ENCODE results near the gene ROR1. TPM values are rescaled to one million over a fixed set of nuclear protein-coding genes. Genes with fewer than 3 reads are reported as not detected.

Gene ROR1
- total RNA-seq, 1 experiment from 2014 or later: 2.7 TPM

DNA sequence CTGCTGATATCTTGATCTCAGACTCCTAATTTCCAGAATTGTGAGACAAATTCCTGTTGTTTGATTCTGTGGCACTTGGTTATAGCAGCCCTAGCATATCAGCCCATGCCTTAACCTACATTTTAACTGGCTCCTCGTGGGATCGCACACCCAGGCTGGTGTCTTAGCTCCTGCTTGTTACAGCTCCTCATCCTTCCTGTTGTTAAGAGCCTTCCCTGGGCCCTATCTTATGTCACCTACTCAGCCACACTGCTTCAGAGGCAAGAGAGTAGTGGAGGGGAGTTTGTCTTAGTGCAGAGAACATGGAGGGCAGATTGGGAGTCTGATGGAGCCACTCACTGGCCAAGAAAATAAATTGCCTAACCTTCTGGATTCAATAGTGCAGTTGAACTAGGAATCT, 131.0 kb downstream of the ROR1 start:
- intact Hi-C loops (cut with micrococcal nuclease): no loop called here
- ATAC-seq: no peak
- CTCF ChIA-PET: interaction anchor here (1.3 to 3.9 kb wide), 4 partner anchors 13 to 213 kb away, joined by 3 to 11 read pairs (median 7); no protein-coding TSS in a partner anchor
- no TSS peak for BruUV-seq (replicated peaks)
- Histone ChIP-seq H2AFZ (ENCODE audit: low read depth, low read length, poor library complexity, severe bottlenecking) (no peak overlapping the region), H3K27ac (ENCODE audit: low read depth, low read length) (no peak overlapping the region), H3K36me3 (ENCODE audit: control insufficient read depth in 1 of 2, insufficient read depth in 2 of 2, low read length in 2 of 2) (no peaks in the 10 kb centered on the region), H3K9me2 (ENCODE audit: insufficient read depth) (no peaks in the 10 kb centered on the region), H3K9ac (ENCODE audit: low read length) (no peak overlapping the region), H3K27me3 (ENCODE audit: insufficient read depth, low read length) (no peaks in the 10 kb centered on the region), H3K4me1 (ENCODE audit: control insufficient read depth in 1 of 2, insufficient read depth in 2 of 2, low read length in 2 of 2) (peaks cover 0 to 12% of the 10 kb centered on the region in 2 experiments; a peak in 1 of 4 replicates), H3K79me2 (ENCODE audit: insufficient read depth, low read length) (no peaks in the 10 kb centered on the region), H3K4me2 (ENCODE audit: low read length) (no peak overlapping the region), H3K4me3 (replicated peaks in 1 of 2; ENCODE audit: low read depth in 1 of 2, low read length in 2 of 2) (no peak overlapping the region), H4K20me1 (ENCODE audit: insufficient read depth) (no peaks in the 10 kb centered on the region), H3K9me3 (ENCODE audit: control insufficient read depth in 1 of 2, insufficient read depth in 1 of 2, low read depth in 1 of 2, low read length in 2 of 2) (no peaks in the 10 kb centered on the region)
- RAD21 ChIA-PET (ENCODE audit: low non-redundant PET in 1 of 2, low total read pairs in 2 of 2, uncharacterized antibody in 2 of 2, unreplicated experiment in 2 of 2): no interaction called here
- TF ChIP-seq RAD21 (IDR thresholded peaks at IDR 0.05; ENCODE audit: low read depth) (peak; percentile 36), SIN3A (IDR thresholded peaks at IDR 0.05; ENCODE audit: low read depth) (no peak)
- no peak for DNase-seq (ENCODE audit: low read depth, low spot score)
- POLR2A ChIA-PET: no interaction called here

GRCh38 chr1:63906047-63906704, 132.4 kb downstream of the ROR1 start:
- Histone ChIP-seq H3K4me2 (ENCODE audit: low read length) (no peak overlapping the region), H3K27me3 (ENCODE audit: insufficient read depth, low read length) (no peaks in the 10 kb centered on the region), H3K79me2 (ENCODE audit: insufficient read depth, low read length) (no peaks in the 10 kb centered on the region), H3K9me2 (ENCODE audit: insufficient read depth) (no peaks in the 10 kb centered on the region), H2AFZ (ENCODE audit: low read depth, low read length, poor library complexity, severe bottlenecking) (no peak overlapping the region), H3K27ac (ENCODE audit: low read depth, low read length) (no peak overlapping the region), H3K4me3 (replicated peaks in 1 of 2; ENCODE audit: low read depth in 1 of 2, low read length in 2 of 2) (no peak overlapping the region), H3K9me3 (ENCODE audit: control insufficient read depth in 1 of 2, insufficient read depth in 1 of 2, low read depth in 1 of 2, low read length in 2 of 2) (no peaks in the 10 kb centered on the region), H4K20me1 (ENCODE audit: insufficient read depth) (no peaks in the 10 kb centered on the region), H3K9ac (ENCODE audit: low read length) (no peak overlapping the region), H3K4me1 (ENCODE audit: control insufficient read depth in 1 of 2, insufficient read depth in 2 of 2, low read length in 2 of 2) (peaks cover 0 to under 1% of the 10 kb centered on the region in 2 experiments; a peak in 1 of 4 replicates), H3K36me3 (ENCODE audit: control insufficient read depth in 1 of 2, insufficient read depth in 2 of 2, low read length in 2 of 2) (no peaks in the 10 kb centered on the region)
- no peak for DNase-seq (ENCODE audit: low read depth, low spot score)
- TF ChIP-seq REST (IDR thresholded peaks at IDR 0.05; ENCODE audit: low read depth): no peak
- no peak for TF ChIP-seq CBX3 (IDR thresholded peaks at IDR 0.05; ENCODE audit: low read depth)
- TF ChIP-seq, protein P1, sequence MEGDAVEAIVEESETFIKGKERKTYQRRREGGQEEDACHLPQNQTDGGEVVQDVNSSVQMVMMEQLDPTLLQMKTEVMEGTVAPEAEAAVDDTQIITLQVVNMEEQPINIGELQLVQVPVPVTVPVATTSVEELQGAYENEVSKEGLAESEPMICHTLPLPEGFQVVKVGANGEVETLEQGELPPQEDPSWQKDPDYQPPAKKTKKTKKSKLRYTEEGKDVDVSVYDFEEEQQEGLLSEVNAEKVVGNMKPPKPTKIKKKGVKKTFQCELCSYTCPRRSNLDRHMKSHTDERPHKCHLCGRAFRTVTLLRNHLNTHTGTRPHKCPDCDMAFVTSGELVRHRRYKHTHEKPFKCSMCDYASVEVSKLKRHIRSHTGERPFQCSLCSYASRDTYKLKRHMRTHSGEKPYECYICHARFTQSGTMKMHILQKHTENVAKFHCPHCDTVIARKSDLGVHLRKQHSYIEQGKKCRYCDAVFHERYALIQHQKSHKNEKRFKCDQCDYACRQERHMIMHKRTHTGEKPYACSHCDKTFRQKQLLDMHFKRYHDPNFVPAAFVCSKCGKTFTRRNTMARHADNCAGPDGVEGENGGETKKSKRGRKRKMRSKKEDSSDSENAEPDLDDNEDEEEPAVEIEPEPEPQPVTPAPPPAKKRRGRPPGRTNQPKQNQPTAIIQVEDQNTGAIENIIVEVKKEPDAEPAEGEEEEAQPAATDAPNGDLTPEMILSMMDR (IDR thresholded peaks at IDR 0.05 in 2 of 3, conservative IDR thresholded peaks at IDR 0.05 in 1 of 3; ENCODE audit: borderline replicate concordance in 1 of 3, insufficient read depth in 1 of 3, low read depth in 2 of 3, low read length in 2 of 3): no peak
- TF ChIP-seq SRF (IDR thresholded peaks at IDR 0.05; ENCODE audit: low read depth): no peak
- no peak for TF ChIP-seq EGR1 (IDR thresholded peaks at IDR 0.05; ENCODE audit: low read depth)
- no peak for TF ChIP-seq EZH2phosphoT487 (IDR thresholded peaks at IDR 0.05; ENCODE audit: borderline replicate concordance)
- CTCF ChIA-PET: interaction anchor here (1.3 to 2.2 kb wide), 3 partner anchors 12 to 215 kb away, joined by 3 to 9 read pairs (median 5); no protein-coding TSS in a partner anchor
- RAD21 ChIA-PET (ENCODE audit: low non-redundant PET in 1 of 2, low total read pairs in 2 of 2, uncharacterized antibody in 2 of 2, unreplicated experiment in 2 of 2): no interaction called here
- no peak for ATAC-seq
- no TSS peak for BruUV-seq (replicated peaks)
- POLR2A ChIA-PET: no interaction called here
- intact Hi-C loops (cut with micrococcal nuclease): no loop called here

Data from HCT116 (cell line).